UCSD-AML1 (cell line): ENCODE measurements around the gene CAMK1G.

Experiments used
- DNase-seq: peaks from one replicate; lab custom pipeline; 2025; ENCODE audit not compliant: unreplicated experiment; lab: John Stamatoyannopoulos, UW

Gene CAMK1G

GRCh38 chr1:209633335-209633997 lies 50.0 kb downstream of the CAMK1G start:
- no peak for DNase-seq

DNA sequence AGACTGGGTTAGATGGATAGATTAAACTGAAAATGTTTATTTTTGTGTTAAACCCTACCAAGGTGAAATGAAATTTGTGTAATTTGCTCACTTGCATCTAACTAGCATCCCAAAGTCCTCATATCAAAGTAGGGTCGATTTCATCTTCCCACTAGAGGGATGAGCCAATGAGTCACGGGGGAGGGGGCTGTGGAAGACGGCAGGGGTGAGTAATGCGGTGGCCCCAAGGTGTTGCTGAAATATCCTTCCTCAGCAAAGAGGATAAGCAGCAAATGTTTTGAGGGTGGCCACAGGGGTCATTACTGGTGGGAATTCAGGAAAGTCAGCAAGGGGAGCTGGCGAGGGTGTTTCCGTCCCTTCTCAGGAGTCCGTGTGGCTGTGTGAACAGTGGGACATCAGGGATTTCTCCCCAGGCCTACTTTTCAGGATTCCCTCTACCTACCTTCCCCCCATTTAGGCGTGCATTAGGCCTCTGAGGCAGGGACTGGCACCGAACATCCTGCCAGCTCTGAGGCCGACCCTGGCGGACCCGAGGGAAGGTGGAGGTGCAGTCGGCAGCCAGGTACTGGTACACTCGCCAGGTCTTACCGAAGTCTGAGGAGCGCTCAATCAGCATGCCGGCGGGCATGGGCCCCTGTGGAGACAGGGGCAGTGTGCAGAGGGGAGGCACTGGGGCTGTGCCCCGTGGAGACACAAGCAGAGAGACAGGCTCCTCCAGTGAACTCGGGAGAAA lies 50.7 kb downstream of the CAMK1G start:
- no peak for DNase-seq

DNA sequence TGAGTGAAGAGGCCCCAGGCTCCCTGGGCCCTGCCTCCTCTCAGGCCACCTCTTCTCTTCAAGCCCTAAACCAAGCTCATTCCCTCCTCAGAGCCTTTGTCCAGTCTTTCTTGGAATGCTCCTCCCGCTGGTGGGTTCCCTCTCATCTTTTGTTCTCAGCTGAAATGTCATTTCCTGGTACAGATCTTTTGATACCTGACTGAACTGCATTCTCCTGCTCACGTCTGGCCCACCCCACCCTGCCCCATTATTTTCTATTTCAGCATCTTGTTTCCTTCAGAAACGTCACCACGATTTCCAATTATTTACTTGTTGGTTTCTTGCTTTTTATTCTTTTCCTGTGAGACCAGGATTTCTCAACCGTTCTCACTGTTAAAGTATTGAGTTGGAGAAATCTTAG lies 52.3 kb downstream of the CAMK1G start:
- no peak for DNase-seq

- DNase-seq: no peak
Observed at GRCh38 chr1:209641832-209642172, 58.3 kb downstream of the CAMK1G start.

GRCh38 chr1:209642816-209643215 lies 59.3 kb downstream of the CAMK1G start:
- DNase-seq: no peak

- DNase-seq: no peak
Observed at GRCh38 chr1:209643285-209644020, 59.9 kb downstream of the CAMK1G start.

DNA sequence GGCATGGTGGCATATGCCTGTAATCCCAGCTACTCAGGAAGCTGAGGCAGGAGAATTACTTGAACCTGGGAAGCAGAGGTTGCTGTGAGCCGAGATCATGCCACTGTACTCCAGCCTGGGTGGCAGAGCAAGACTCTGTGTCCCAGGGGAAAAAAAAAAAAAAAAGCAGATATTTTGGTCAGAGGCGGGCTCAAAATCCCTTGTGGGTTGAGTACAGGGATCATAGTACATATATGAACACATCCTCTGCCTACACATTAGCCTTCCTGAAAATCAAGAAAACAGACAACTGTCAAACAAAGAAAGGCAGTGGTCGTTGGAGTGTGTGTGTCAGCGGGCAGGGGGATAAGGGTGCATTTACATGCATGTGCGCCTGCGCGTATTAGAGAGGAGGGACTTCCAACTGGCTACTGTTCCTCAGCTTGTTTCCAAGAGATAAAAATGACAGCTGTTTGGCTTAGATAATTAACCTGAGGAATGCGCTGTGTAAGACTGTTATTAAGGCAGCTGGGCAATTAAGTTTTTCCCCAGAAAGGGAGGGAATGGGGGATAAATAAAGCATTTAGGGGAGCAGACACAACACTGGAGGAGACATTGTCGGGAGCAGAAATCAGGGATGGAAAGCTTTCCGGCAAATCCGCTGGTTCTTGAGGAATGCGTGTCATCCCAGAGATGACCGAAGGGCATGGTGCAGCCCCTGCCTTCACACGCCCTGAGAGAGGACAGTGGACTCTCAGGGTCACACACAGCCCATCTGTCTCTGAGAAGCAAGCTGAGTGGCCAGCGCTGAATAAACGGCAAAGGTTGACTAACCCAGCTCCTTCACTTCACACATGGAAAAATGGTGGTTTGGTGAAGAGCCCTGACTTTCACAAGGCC lies 62.3 kb downstream of the CAMK1G start:
- no peak for DNase-seq

GRCh38 chr1:209646558-209646957 lies 63.0 kb downstream of the CAMK1G start:
- no peak for DNase-seq

- no peak for DNase-seq
Observed at GRCh38 chr1:209647156-209647555, 63.6 kb downstream of the CAMK1G start.

DNA sequence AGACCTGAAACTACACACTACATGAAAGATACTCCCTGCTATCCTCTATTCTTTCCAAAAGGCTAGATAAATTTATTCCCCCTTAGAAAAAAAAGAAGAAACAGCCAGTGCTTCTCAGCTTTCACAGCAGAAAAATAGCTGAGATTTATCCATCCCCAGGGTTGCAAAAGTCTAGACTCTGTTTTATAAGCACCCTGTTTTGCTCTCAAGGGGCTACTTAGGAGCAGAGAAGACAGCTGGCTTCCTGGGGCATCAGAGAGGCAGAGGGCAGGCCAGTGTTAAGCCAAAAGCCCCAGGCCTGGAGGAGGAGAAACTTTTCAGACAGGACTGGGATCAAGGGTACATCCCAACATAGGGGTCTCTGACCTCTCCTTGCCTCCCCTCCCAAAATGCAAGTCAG lies 64.8 kb downstream of the CAMK1G start:
- DNase-seq: no peak

- peak; percentile 32 for DNase-seq
Observed at GRCh38 chr1:209648931-209649776, 65.6 kb downstream of the CAMK1G start.

DNA sequence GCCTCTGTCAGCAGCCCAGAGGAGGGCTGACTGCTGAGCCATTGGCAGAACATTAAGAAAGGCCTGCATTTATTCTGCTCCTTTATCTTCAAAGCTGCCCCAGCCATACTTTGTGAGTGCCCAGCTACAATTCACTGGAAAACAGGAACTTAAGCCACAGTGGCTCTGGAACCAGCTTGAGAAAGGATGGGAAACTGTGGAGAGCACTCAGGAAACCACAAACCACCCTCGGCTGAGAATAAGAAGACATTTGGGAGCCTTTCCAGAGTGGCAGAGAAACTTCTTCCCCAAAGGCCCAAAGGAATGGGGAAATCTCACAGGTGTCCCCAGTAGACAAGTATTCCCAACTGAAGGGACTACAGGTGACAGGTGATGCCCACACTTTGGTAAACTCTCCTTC lies 66.9 kb downstream of the CAMK1G start:
- peak; percentile 51 for DNase-seq

GRCh38 chr1:209651138-209651587 lies 67.6 kb downstream of the CAMK1G start:
- peak; percentile 62 for DNase-seq

DNA sequence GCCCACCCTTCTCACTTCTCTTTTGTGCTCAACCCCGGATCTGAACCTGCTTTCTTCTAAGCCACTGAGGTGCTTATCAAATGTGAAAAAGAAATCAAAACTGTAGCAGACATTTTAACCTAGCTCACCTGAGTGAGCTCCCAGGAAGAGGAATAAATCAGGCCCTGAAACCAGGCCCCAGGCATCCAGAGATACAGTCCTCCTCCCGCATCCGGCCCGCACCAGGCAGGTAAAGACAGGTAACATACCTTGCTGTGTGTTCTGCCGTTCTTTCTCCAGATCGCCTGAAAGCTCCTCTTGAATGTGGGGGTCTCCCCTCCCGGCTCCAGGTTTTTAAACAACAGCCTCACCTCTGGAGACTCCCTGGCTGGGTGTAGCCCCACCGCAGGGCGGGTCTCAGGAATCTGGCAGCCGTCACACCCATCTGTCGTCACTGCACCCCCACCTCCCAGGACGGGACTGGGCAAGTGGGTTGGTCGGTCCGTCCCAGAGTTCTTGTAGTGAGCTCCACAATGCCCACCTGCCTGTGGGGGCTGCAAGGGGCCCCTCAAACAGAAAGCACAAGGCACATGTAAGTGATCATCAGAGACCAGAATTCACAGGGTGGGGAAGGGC lies 68.7 kb downstream of the CAMK1G start, which contains the start of gene LAMB3:
Gene LAMB3, minus strand, starts transcription at position 305 of the 615 bp plus-strand sequence. CDS start 1,481 bp downstream, outside the sequence.
- no peak for DNase-seq

- DNase-seq: peak; percentile 23
Observed at GRCh38 chr1:209652873-209653401, 69.4 kb downstream of the CAMK1G start.

DNA sequence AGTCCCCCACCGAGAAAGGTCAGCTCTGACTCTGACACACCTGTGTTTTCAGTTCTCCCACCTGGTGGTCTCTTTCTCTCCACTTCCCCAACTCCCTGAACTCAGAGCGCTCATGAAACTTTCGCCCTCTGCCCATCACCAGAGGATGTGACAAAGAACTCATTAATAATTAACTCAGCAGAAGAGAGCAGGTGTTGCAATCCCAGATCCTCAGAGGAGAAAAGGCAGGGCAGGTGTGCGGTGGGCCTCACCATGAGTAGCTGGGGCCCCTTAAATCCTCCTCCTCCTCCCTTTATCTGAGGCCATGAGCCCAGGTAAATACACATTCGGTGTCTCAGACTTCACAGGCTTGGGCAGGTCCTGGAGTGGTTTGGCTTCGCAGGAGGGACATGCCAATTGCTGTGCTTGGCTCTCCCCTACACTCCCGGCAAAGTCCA lies 70.4 kb downstream of the CAMK1G start:
- no peak for DNase-seq

- DNase-seq: no peak
Observed at GRCh38 chr1:209655411-209656231, 72.1 kb downstream of the CAMK1G start.

DNA sequence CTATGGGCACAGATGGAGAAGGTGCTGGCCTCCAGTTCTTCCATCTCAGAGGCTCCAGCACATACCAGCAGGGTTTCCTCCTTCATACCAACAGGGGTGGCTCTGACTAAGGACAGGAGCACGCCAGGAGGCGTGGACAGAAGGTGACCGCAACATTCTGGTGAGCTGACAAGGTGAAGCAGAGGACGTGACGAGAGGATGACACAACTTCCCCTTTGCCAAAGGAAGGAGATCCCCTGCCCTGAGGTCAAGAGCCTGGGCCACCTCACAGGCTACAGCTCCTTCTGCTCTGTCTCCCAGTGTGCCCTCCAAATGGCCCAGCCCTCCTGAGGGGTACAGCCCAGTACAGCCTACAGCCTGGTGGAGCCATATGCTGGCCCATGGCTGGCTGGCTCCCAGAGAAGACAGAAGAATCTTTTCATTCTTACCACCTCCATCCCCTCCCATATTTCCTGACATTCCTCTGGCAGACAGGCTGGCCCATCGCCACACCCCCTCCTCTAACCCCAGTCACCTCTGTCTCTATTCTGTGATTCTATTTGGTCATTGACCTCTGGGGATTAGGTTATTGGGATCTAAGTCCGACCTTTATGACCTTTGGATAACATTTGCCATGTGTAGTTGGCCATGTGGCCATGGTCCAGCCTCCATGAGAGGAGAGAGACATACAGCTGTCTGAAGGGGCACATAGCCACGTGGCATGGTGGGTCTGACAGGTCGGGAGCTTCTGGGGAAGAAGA lies 73.8 kb downstream of the CAMK1G start:
- DNase-seq: no peak
